Adipocyte (in vitro differentiated cells): Measurements from ENCODE around the gene NKX6-2.
"Not testable (repeated sequence)": the region's sequence is repeated elsewhere in the genome, so short reads cannot be mapped to it uniquely, and the experiment has no call there.

ENCODE experiments used
- DNase-seq: peaks from one replicate; pipeline ENCODE4 v3.0.0-alpha.2; 2015; ENCODE audit warnings: low read depth
- H3K27me3 ChIP-seq: replicated peaks from 2 replicates; pipeline ENCODE4 v1.7.0; 2013; ENCODE audit warnings: mild to moderate bottlenecking, low read length, moderate library complexity; ENCODE audit not compliant: control insufficient read depth, insufficient read depth
- H3K36me3 ChIP-seq: 2 replicates; pipeline ENCODE4 v1.7.0; 2013; ENCODE audit warnings: low read length, mild to moderate bottlenecking, moderate library complexity; ENCODE audit not compliant: control insufficient read depth, insufficient read depth, severe bottlenecking
- H3K4me1 ChIP-seq: 2 replicates; pipeline ENCODE4 v1.7.0; 2013; ENCODE audit warnings: mild to moderate bottlenecking, low read length, moderate library complexity; ENCODE audit not compliant: control insufficient read depth, insufficient read depth
- H3K4me3 ChIP-seq: 2 replicates; pipeline ENCODE4 v1.7.0; 2013; ENCODE audit warnings: mild to moderate bottlenecking, low read length, moderate library complexity
- H3K9ac ChIP-seq: 2 replicates; pipeline ENCODE4 v1.7.0; 2013; ENCODE audit warnings: mild to moderate bottlenecking, low read length, moderate library complexity
- H3K9me3 ChIP-seq: 2 replicates; pipeline ENCODE4 v1.7.0; 2013; ENCODE audit warnings: mild to moderate bottlenecking, low read length, moderate library complexity; ENCODE audit not compliant: control insufficient read depth

The NKX6-2 gene

GRCh38 chr10:132826524-132827422, 40.8 kb upstream of the NKX6-2 start:
- no peak for DNase-seq

GRCh38 chr10:132825783-132826523, 40.0 kb upstream of the NKX6-2 start:
- DNase-seq, H3K4me3 ChIP-seq, H3K36me3 ChIP-seq, H3K4me1 ChIP-seq, H3K9ac ChIP-seq, H3K9me3 ChIP-seq: not testable (repeated sequence)
- H3K27me3 ChIP-seq: peaks cover 26% of the 10 kb centered on the region

More at GRCh38 chr10:132826524-132827422, 40.8 kb upstream of the NKX6-2 start:
- Histone ChIP-seq H3K4me1 (no peaks in the 10 kb centered on the region), H3K9ac (no peak overlapping the region), H3K4me3 (no peak overlapping the region), H3K27me3 (peaks cover 34% of the 10 kb centered on the region), H3K9me3 (no peaks in the 10 kb centered on the region), H3K36me3 (no peaks in the 10 kb centered on the region)

- peaks cover 31% of the 10 kb centered on the region for H3K27me3 ChIP-seq
- peaks cover 12% of the 10 kb centered on the region for H3K9me3 ChIP-seq
- no peak overlapping the region for H3K9ac ChIP-seq
- H3K4me3 ChIP-seq: no peak overlapping the region
- no peaks in the 10 kb centered on the region for H3K4me1 ChIP-seq
- H3K36me3 ChIP-seq: no peaks in the 10 kb centered on the region
- DNase-seq: no peak
These were observed 34.1 kb upstream of the NKX6-2 start for GRCh38 chr10:132820056-132820455.

- H3K36me3 ChIP-seq: no peaks in the 10 kb centered on the region
- H3K27me3 ChIP-seq: peaks cover 40% of the 10 kb centered on the region
- H3K4me3 ChIP-seq: no peak overlapping the region
- DNase-seq: no peak
- H3K4me1 ChIP-seq: no peaks in the 10 kb centered on the region
- H3K9me3 ChIP-seq: peaks cover 12% of the 10 kb centered on the region
- H3K9ac ChIP-seq: no peak overlapping the region
These were observed 31.8 kb upstream of the NKX6-2 start for GRCh38 chr10:132817701-132818211.

- Histone ChIP-seq H3K27me3 (peaks cover 40% of the 10 kb centered on the region), H3K4me3 (no peak overlapping the region), H3K4me1 (no peaks in the 10 kb centered on the region), H3K9me3 (peaks cover 12% of the 10 kb centered on the region), H3K9ac (no peak overlapping the region), H3K36me3 (no peaks in the 10 kb centered on the region)
- DNase-seq: no peak
These were observed 30.8 kb upstream of the NKX6-2 start for GRCh38 chr10:132816718-132817117.

GRCh38 chr10:132815168-132815857, 29.4 kb upstream of the NKX6-2 start:
- DNase-seq: no peak
- Histone ChIP-seq H3K4me3 (no peak overlapping the region), H3K36me3 (no peaks in the 10 kb centered on the region), H3K9ac (no peak overlapping the region), H3K9me3 (peaks cover 12% of the 10 kb centered on the region), H3K27me3 (peaks cover 48% of the 10 kb centered on the region), H3K4me1 (no peaks in the 10 kb centered on the region)

GRCh38 chr10:132814469-132814856, 28.5 kb upstream of the NKX6-2 start:
- Histone ChIP-seq H3K4me3 (no peak overlapping the region), H3K9ac (no peak overlapping the region), H3K27me3 (peaks cover 53% of the 10 kb centered on the region), H3K9me3 (peaks cover 6% of the 10 kb centered on the region), H3K4me1 (no peaks in the 10 kb centered on the region), H3K36me3 (no peaks in the 10 kb centered on the region)
- no peak for DNase-seq

- Histone ChIP-seq H3K27me3 (peaks cover 54% of the 10 kb centered on the region), H3K9ac (no peak overlapping the region)
- no peak for DNase-seq
These were observed 27.9 kb upstream of the NKX6-2 start for GRCh38 chr10:132813560-132814468.

GRCh38 chr10:132813001-132813401, 27.1 kb upstream of the NKX6-2 start:
- Histone ChIP-seq H3K9ac (no peak overlapping the region), H3K4me1 (no peaks in the 10 kb centered on the region), H3K4me3 (no peak overlapping the region), H3K36me3 (no peaks in the 10 kb centered on the region), H3K27me3 (peaks cover 57% of the 10 kb centered on the region), H3K9me3 (no peaks in the 10 kb centered on the region)
- DNase-seq: no peak

More at GRCh38 chr10:132813560-132814468, 27.9 kb upstream of the NKX6-2 start:
- Histone ChIP-seq H3K9me3 (no peaks in the 10 kb centered on the region), H3K4me3 (no peak overlapping the region), H3K4me1 (no peaks in the 10 kb centered on the region), H3K36me3 (no peaks in the 10 kb centered on the region)

- no peaks in the 10 kb centered on the region for H3K36me3 ChIP-seq
- peaks cover 54% of the 10 kb centered on the region for H3K27me3 ChIP-seq
- no peak for DNase-seq
- H3K9me3 ChIP-seq: no peaks in the 10 kb centered on the region
- no peak overlapping the region for H3K9ac ChIP-seq
- H3K4me3 ChIP-seq: no peak overlapping the region
- H3K4me1 ChIP-seq: no peaks in the 10 kb centered on the region
These were observed 26.6 kb upstream of the NKX6-2 start for GRCh38 chr10:132812520-132812919.
